ENCODE results near the gene KCMF1. TPM values are rescaled to one million over a fixed set of nuclear protein-coding genes. Genes with fewer than 3 reads are reported as not detected.

Gene KCMF1
- total and polyA plus RNA-seq, 4 donors, result 48.5 to 60.2 (median 53.1) TPM

DNA sequence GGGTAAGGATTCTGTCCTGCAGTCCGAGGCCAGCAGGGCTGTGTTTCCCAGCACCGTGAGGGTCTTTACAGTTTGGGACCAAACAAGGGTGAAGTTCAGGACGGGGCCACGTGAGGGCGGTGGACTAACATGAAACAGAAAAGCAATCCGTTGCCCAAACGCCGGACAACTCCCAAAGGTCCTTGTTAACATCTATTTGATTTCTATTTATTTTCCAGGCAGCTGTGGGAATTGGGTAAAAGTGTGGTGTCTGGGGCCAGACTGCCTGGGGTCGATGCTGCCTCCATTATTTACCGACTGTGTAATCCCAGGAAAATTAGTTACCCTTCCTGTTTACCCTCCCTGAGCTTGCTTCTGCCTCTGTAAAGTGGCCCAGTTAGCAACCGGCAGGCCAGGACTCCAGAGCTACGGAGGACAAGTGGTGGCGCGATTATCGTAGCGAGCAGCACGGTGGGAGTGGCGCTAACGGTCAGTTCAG is 96.0 kb downstream of the KCMF1 start:
- no peaks in the 10 kb centered on the region for H3K27me3 ChIP-seq (ENCODE audit: control insufficient read depth, insufficient read depth, low read length)
- no peak overlapping the region for H3K27ac ChIP-seq (ENCODE audit: low read depth, low read length)
- DNase-seq (ENCODE audit: low read depth in 4 of 6, low spot score in 6 of 6), result peak; percentile 56 to 95 (median 74)
- no peaks in the 10 kb centered on the region for H3K9me3 ChIP-seq (ENCODE audit: control insufficient read depth, insufficient read depth, low read length)
- no peaks in the 10 kb centered on the region for H3K36me3 ChIP-seq (ENCODE audit: control insufficient read depth, insufficient read depth, low read length)
- peaks cover 9% of the 10 kb centered on the region for H3K4me1 ChIP-seq (ENCODE audit: control insufficient read depth, insufficient read depth, low read length)
- peak overlapping the region; percentile 28 for H3K4me3 ChIP-seq (ENCODE audit: low read depth, low read length)
- WGBS (ENCODE audit: insufficient coverage), result 3% methylated on average over 13 of the region's 19 CpGs

DNA sequence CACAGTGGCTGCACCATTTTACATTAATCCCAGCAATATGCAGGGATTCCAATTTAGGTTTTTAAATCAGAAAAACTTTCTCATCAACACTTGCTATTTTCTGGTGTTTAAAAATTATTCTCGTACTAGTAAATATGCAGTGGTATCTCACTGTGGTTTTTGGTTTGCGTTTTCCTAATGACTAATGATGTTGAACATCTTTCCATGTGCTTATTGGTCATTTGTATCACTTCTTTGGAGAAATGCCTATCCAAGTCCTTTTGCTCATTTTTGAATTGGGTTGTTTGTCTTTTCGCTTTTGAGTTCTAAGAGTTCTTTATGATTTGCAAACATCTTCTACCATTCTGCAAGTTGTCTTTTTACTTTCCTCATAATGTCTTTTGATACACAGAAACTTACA is 100.1 kb downstream of the KCMF1 start:
- H3K4me3 ChIP-seq (ENCODE audit: low read depth, low read length), result no peak overlapping the region
- WGBS (ENCODE audit: insufficient coverage), result 100% methylated on average over 1 of the region's 3 CpGs

DNA sequence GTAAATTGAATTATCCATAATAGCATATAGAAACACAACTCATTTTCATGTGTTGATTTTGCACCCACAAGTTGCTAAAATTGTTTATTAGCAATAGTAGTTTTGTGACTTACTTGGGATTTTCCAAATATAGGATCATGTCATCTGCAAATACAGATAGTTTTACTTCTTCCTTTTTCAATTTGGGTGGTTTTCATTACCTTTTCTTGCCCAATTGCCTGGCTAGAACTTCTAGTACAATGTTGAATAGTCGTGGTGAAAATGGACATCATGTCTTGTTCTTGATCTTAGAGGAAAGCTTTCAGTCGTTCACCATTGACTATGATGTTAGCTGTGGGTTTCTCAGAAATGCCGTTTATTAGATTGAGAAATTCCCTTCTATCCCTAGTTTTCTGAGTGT is 102.1 kb downstream of the KCMF1 start:
- DNase-seq (ENCODE audit: low read depth in 4 of 6, low spot score in 6 of 6), result no peak
- 80% methylated on average over 2 of the region's 3 CpGs for WGBS (ENCODE audit: insufficient coverage)
- H3K27ac ChIP-seq (ENCODE audit: low read depth, low read length), result no peak overlapping the region
- peaks cover 2% of the 10 kb centered on the region for H3K4me1 ChIP-seq (ENCODE audit: control insufficient read depth, insufficient read depth, low read length)
- no peak overlapping the region for H3K4me3 ChIP-seq (ENCODE audit: low read depth, low read length)
- H3K27me3 ChIP-seq (ENCODE audit: control insufficient read depth, insufficient read depth, low read length), result no peaks in the 10 kb centered on the region
- no peaks in the 10 kb centered on the region for H3K9me3 ChIP-seq (ENCODE audit: control insufficient read depth, insufficient read depth, low read length)
- H3K36me3 ChIP-seq (ENCODE audit: control insufficient read depth, insufficient read depth, low read length), result no peaks in the 10 kb centered on the region

More for the DNA sequence above, 100.1 kb downstream of the KCMF1 start:
- no peaks in the 10 kb centered on the region for H3K36me3 ChIP-seq (ENCODE audit: control insufficient read depth, insufficient read depth, low read length)
- DNase-seq (ENCODE audit: low read depth in 4 of 6, low spot score in 6 of 6), result no peak
- no peaks in the 10 kb centered on the region for H3K27me3 ChIP-seq (ENCODE audit: control insufficient read depth, insufficient read depth, low read length)
- H3K9me3 ChIP-seq (ENCODE audit: control insufficient read depth, insufficient read depth, low read length), result no peaks in the 10 kb centered on the region
- no peak overlapping the region for H3K27ac ChIP-seq (ENCODE audit: low read depth, low read length)
- peaks cover 9% of the 10 kb centered on the region for H3K4me1 ChIP-seq (ENCODE audit: control insufficient read depth, insufficient read depth, low read length)

DNA sequence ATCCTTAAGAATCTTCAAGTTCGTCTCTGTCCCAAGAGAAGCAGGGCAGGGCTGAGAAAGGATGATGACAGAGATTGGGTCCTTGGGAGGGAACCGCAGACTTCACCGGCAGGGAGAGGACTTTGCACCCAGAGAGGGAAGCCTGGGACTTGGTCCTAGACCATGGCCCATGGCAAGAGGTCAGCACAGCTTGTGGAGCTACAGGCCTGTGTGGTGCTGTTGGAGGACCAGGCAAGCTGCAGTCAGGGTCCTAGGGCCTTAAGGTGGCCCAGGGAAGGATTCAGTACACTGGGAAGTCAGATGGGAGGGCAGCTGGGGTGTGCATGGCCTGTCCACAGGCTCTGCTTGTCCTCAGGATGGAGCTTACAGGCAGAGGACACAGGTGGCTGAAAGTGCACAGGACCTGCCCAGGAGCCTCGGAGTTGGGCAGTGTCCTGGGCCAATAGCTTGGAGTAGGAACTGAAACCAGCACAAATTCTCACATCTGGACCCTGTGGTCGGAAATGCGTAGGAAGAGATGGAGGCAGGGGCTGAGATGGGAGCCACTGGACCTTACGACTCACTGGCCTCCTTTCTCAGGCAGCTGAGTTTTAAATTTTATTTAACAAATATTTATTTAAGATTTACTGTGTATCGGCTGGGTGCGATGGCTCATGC is 105.8 kb downstream of the KCMF1 start:
- no peaks in the 10 kb centered on the region for H3K36me3 ChIP-seq (ENCODE audit: control insufficient read depth, insufficient read depth, low read length)
- no peaks in the 10 kb centered on the region for H3K27me3 ChIP-seq (ENCODE audit: control insufficient read depth, insufficient read depth, low read length)
- 86% methylated on average over 4 of the region's 9 CpGs for WGBS (ENCODE audit: insufficient coverage)
- H3K27ac ChIP-seq (ENCODE audit: low read depth, low read length), result no peak overlapping the region
- no peak overlapping the region for H3K4me3 ChIP-seq (ENCODE audit: low read depth, low read length)
- no peak for DNase-seq (ENCODE audit: low read depth in 4 of 6, low spot score in 6 of 6)
- H3K4me1 ChIP-seq (ENCODE audit: control insufficient read depth, insufficient read depth, low read length), result peaks cover 5% of the 10 kb centered on the region
- H3K9me3 ChIP-seq (ENCODE audit: control insufficient read depth, insufficient read depth, low read length), result peaks cover 5% of the 10 kb centered on the region

DNA sequence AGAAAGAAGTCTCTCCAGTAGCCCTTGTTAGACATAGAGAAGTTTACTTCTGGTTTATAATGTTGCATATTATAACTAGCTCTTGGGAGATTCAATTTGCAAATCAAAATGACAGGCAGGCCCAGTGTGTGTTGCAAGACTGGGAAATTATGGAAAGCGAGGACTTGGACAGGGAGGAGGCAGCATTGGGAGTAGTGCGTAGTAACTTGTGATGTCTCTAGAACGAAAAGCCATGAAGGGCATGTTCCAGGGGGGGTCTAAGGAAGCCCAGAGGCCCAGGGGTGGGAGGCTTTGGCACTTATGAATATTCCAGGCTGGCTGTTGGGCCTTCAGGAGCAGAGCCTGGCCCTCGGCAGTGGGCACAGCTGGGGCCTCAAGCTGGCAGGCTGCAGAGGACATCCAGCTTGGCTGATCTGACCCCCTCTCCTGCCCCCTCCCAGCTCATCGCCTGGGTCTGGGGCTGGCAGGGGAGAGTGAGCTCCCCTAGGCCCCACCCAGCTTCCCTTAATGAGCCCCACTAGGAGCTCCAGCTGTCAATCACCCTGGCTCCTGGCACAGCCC is 107.0 kb downstream of the KCMF1 start:
- no peak overlapping the region for H3K4me3 ChIP-seq (ENCODE audit: low read depth, low read length)
- no peak for DNase-seq (ENCODE audit: low read depth in 4 of 6, low spot score in 6 of 6)
- H3K9me3 ChIP-seq (ENCODE audit: control insufficient read depth, insufficient read depth, low read length), result peaks cover 5% of the 10 kb centered on the region
- no peak overlapping the region for H3K27ac ChIP-seq (ENCODE audit: low read depth, low read length)
- peaks cover 5% of the 10 kb centered on the region for H3K4me1 ChIP-seq (ENCODE audit: control insufficient read depth, insufficient read depth, low read length)
- no peaks in the 10 kb centered on the region for H3K36me3 ChIP-seq (ENCODE audit: control insufficient read depth, insufficient read depth, low read length)
- WGBS (ENCODE audit: insufficient coverage), result 74% methylated on average over 4 of the region's 5 CpGs
- H3K27me3 ChIP-seq (ENCODE audit: control insufficient read depth, insufficient read depth, low read length), result no peaks in the 10 kb centered on the region

DNA sequence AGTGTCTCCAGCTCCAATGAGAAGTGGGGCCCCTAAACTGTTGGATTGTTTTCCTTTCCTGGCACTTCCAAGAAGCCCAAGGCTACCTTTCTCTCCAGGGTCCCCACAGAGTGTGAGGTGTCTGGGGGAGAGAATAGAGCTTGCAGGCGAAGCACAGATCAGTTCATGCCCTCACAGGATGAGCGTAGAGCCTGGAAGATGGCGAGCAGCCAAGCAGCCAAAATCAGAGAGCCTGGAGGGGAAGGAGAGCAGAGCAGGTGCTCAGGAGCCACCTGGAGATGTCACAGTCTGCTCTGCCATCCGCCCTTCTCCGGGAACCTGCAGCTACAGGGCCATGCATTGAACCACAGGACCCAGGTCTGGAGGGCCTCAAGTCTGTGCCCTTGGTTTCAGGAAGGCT is 107.6 kb downstream of the KCMF1 start:
- no peak for DNase-seq (ENCODE audit: low read depth in 4 of 6, low spot score in 6 of 6)

DNA sequence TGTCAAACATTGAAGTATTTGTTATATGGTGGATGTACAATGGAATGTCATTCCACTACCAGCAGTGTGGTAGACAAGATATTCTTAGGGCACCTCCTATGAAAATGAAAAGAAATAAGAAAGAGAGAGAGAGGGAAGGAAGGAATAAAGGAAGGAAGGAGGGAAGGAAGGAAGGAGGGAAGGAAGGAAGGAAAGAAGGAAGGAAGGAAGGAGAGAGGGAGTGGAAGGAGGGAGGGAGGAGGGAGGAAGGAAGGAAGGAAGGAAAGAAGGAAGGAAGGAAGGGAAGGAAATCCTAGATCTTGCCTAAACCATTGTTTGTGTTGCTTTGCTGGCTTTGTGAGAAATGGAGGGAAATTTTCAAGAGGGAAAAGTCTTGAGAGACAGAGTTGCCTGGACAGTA is 112.1 kb downstream of the KCMF1 start:
- Histone ChIP-seq H3K4me1 (ENCODE audit: control insufficient read depth, insufficient read depth, low read length) (peaks cover 3% of the 10 kb centered on the region), H3K9me3 (ENCODE audit: control insufficient read depth, insufficient read depth, low read length) (peaks cover 5% of the 10 kb centered on the region), H3K27me3 (ENCODE audit: control insufficient read depth, insufficient read depth, low read length) (no peaks in the 10 kb centered on the region), H3K4me3 (ENCODE audit: low read depth, low read length) (no peak overlapping the region), H3K27ac (ENCODE audit: low read depth, low read length) (no peak overlapping the region), H3K36me3 (ENCODE audit: control insufficient read depth, insufficient read depth, low read length) (no peaks in the 10 kb centered on the region)
- no peak for DNase-seq (ENCODE audit: low read depth in 4 of 6, low spot score in 6 of 6)

More for the DNA sequence above, 107.6 kb downstream of the KCMF1 start:
- Histone ChIP-seq H3K4me1 (ENCODE audit: control insufficient read depth, insufficient read depth, low read length) (peaks cover 5% of the 10 kb centered on the region), H3K9me3 (ENCODE audit: control insufficient read depth, insufficient read depth, low read length) (peaks cover 5% of the 10 kb centered on the region), H3K27me3 (ENCODE audit: control insufficient read depth, insufficient read depth, low read length) (no peaks in the 10 kb centered on the region), H3K4me3 (ENCODE audit: low read depth, low read length) (no peak overlapping the region), H3K27ac (ENCODE audit: low read depth, low read length) (no peak overlapping the region), H3K36me3 (ENCODE audit: control insufficient read depth, insufficient read depth, low read length) (no peaks in the 10 kb centered on the region)
- WGBS (ENCODE audit: insufficient coverage), result 70% methylated on average over 5 of the region's 5 CpGs

DNA sequence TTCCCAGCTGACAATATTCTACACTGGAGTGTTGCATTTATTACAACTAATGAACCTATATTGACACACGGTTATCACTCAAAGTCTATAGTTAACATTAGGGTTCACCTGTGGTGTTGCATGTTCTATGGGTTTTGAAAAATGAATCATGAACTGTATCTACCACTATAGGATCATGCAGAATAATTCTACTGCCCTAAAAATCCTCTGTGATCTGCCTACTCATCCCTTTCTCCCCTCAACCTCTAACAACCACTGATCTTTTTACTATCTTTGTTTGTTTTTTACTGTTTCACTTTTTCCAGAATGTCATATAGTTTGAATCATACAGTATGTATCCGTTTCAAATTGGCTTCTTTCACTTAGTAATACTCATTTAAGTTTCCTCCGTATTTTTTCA is 114.6 kb downstream of the KCMF1 start:
- H3K27ac ChIP-seq (ENCODE audit: low read depth, low read length), result no peak overlapping the region
- 83% methylated on average over 1 of the region's 3 CpGs for WGBS (ENCODE audit: insufficient coverage)
- no peaks in the 10 kb centered on the region for H3K36me3 ChIP-seq (ENCODE audit: control insufficient read depth, insufficient read depth, low read length)
- H3K27me3 ChIP-seq (ENCODE audit: control insufficient read depth, insufficient read depth, low read length), result no peaks in the 10 kb centered on the region
- no peak overlapping the region for H3K4me3 ChIP-seq (ENCODE audit: low read depth, low read length)
- peaks cover 5% of the 10 kb centered on the region for H3K4me1 ChIP-seq (ENCODE audit: control insufficient read depth, insufficient read depth, low read length)
- peaks cover 5% of the 10 kb centered on the region for H3K9me3 ChIP-seq (ENCODE audit: control insufficient read depth, insufficient read depth, low read length)
- no peak for DNase-seq (ENCODE audit: low read depth in 4 of 6, low spot score in 6 of 6)

DNA sequence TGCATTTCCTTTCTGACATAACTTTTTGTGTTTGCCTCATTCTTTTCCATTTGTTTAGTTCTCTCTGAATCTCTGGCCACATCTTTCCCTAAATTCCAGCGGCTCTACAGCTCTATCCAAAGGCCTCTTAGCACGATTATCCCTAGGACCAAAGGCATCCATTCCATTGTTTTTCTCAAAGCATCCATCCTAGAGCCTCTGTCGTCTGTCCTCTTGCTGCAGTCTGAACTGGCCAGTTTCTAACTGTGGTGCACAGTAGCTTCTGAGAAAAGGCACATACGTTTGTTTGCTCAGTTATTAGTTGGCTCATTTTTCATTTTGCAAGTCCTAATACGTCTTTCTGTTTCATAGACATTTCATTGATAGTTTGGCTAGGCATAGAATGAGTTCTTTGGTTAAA is 116.6 kb downstream of the KCMF1 start:
- no peak overlapping the region for H3K4me3 ChIP-seq (ENCODE audit: low read depth, low read length)
- no peak for DNase-seq (ENCODE audit: low read depth in 4 of 6, low spot score in 6 of 6)
- H3K27me3 ChIP-seq (ENCODE audit: control insufficient read depth, insufficient read depth, low read length), result no peaks in the 10 kb centered on the region
- 86% methylated on average over 4 of the region's 5 CpGs for WGBS (ENCODE audit: insufficient coverage)
- H3K36me3 ChIP-seq (ENCODE audit: control insufficient read depth, insufficient read depth, low read length), result no peaks in the 10 kb centered on the region
- H3K9me3 ChIP-seq (ENCODE audit: control insufficient read depth, insufficient read depth, low read length), result no peaks in the 10 kb centered on the region
- H3K4me1 ChIP-seq (ENCODE audit: control insufficient read depth, insufficient read depth, low read length), result peaks cover 5% of the 10 kb centered on the region
- no peak overlapping the region for H3K27ac ChIP-seq (ENCODE audit: low read depth, low read length)

DNA sequence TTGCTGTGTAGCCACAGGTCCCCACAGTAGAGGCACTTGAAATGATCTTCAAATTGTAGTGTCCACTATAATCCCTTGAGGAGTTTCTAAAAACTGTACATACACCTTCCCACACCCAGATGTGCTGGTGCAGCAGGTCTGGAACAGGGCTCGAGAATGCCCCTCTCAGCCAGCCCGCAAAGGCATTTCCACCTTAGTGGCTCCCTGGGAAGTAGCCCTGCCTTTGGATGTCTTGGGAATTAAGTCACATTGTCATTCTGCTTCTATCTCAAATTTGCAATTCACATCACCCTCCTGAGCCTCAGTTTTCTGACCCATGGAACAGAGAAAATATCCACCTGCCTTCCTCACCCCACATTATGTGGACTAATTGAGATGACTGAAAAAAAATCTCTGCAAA is 118.0 kb downstream of the KCMF1 start:
- no peak for DNase-seq (ENCODE audit: low read depth in 4 of 6, low spot score in 6 of 6)
- 61% methylated on average over 2 of the region's 2 CpGs for WGBS (ENCODE audit: insufficient coverage)
- H3K4me3 ChIP-seq (ENCODE audit: low read depth, low read length), result no peak overlapping the region
- no peaks in the 10 kb centered on the region for H3K27me3 ChIP-seq (ENCODE audit: control insufficient read depth, insufficient read depth, low read length)
- H3K27ac ChIP-seq (ENCODE audit: low read depth, low read length), result no peak overlapping the region
- no peaks in the 10 kb centered on the region for H3K9me3 ChIP-seq (ENCODE audit: control insufficient read depth, insufficient read depth, low read length)
- H3K4me1 ChIP-seq (ENCODE audit: control insufficient read depth, insufficient read depth, low read length), result peaks cover 5% of the 10 kb centered on the region
- no peaks in the 10 kb centered on the region for H3K36me3 ChIP-seq (ENCODE audit: control insufficient read depth, insufficient read depth, low read length)
